NCI-H510A treated with DMSO at 0.1 percent for 48 hours (cell line): ENCODE measurements around the gene STKLD1.
"Not testable (repeated sequence)": the region's sequence is repeated elsewhere in the genome, so short reads cannot be mapped to it uniquely, and the experiment has no call there.

ENCODE experiments used
- DNase-seq: peaks from one replicate; lab custom pipeline; 2025; lab: John Stamatoyannopoulos, UW

STKLD1 gene

DNA sequence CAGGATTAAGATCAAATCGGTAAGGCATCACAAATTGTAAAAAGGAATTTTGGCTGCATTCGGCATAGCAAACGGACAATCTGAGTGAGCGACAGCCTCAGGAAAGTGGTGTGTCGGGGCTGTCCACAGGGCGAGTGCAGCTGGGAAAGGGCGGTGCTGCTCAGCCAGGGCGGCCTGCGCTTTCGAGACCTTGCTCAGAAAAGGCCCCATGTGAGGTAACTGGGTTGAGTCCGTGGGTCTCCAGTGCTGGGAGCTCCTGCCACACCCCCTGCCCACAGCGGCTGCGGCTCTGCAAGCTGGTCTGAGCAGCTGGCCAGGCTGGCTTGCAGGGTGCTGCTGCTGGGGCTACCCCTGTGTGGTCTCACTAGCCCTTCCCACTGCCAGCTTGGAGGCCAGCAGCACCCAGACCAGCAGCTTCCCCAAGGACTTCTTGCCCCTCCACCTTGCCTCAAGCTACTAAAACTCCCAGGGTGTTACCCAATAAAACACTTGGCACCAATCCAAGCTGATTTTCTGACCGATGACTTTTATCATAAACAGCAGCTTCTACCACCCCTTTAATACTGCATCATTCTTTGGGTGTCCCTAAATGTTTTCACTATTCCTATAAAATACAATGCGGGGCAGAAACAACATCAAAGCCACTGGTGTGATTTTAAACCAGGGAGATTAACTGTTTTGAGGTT, 13.7 kb upstream of the STKLD1 start:
- no peak for DNase-seq

DNA sequence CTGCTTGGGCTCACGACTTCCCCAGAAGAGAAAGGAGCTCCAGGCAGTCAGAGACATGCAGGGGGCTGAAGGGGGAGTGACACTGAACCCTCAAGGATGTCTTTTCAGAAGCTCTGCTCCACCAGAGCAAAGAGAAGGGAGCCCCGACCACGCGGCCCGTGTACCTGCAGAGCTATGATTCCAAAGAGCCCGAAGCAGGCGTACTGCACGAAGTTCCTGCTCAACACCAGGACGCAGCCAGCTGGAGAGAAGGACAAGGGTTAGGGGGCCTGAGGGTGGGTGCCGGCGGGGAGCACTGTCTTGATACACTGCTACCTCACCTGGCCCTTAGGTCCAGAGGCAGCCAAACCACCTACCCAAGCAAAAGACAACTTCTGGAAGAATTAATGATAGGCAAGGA, 9.7 kb upstream of the STKLD1 start:
- DNase-seq: no peak

- DNase-seq: no peak
These were observed 8.9 kb upstream of the STKLD1 start for GRCh38 chr9:133367221-133367620.

- DNase-seq: no peak
These were observed 8.4 kb upstream of the STKLD1 start for GRCh38 chr9:133367778-133368177.

DNA sequence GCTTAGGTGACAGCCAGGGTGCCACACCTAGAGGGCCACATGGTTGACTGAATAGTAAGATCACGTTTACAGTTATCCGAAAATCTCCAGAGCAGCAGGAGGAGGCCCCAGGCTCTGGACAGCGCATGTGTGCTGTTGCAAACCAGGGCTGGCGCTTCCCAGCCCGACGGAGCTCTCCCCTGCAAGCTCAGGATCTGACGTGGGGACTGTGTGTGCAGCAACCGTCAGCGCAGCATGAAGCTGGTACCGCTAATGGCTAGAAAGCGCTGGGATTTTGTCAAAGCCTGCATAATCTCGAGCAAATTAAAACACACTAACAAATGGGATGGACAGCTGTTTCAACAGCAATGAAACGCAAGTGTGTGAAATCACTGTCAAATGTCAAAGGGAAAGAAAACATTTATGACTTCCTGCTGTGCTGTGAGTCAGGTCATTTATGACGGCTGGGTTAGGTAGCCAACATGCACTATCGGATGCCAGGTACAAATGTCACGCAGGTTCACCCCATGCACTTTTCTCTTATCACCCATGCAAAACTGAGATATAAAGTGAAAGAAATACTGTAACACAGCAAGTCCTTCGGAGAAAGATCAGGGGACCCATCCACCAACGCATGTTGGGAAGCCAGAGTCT, 7.8 kb upstream of the STKLD1 start:
- no peak for DNase-seq

DNA sequence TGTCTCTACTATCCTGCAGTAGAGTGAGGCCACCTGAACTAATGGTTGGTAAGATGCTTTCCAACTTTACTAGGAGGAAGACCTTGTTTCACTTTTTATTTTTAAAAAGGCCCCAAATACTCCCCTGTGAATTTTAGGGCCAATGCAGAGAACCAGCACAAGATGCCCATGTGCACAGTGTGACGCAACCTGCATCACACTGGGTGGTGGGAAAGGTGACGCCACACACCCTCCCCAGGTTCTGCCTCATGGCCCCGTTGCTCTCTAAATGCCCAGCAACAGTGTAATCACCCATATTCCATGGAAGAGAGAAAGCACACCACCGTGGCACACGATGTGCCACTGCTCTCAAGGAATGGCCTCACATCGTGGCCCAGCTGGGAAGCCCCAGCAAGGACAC, 6.7 kb upstream of the STKLD1 start:
- DNase-seq: no peak

DNA sequence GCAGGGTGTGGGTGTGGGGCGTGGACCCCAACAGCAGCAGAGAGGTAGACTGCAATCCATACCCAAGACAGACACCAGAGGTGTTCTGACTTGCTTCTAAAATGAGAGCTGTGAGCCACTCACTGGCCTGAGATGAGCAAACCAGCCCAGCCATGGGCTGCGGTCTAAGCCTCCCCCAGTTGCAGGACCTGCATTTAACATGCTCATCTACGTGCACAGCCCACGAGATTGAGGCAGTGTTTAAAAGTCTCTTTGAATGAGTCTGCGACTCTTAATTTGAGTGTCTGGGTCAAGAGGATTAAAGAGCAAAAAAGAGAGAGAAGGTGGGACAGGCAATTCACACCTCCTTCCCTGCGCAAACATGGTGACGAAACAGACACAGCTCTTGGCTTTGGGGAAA, 6.2 kb upstream of the STKLD1 start:
- DNase-seq: no peak

GRCh38 chr9:133370685-133371084, 5.5 kb upstream of the STKLD1 start:
- DNase-seq: no peak

DNA sequence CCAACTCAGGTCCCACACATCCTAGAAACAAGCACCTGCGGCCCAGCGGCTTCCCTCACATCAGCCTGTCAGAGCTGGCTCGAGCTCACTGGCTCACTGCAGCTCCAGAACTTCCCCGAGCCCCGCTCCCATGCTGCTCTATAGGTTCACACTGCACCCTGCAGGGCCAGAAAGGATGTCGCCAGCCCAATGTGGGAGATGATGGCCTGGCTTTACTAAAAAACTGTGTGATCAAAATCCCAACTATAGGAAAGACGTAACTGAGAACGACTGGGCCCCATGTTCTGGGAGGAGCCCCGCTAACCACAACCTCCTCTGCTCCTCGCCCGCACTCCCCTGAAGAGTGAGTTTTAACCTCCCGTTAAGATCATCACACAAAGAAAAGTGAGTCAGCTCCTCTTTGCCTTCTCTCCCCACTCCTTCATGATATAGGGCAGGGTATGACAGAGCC, 4.9 kb upstream of the STKLD1 start:
- no peak for DNase-seq

DNA sequence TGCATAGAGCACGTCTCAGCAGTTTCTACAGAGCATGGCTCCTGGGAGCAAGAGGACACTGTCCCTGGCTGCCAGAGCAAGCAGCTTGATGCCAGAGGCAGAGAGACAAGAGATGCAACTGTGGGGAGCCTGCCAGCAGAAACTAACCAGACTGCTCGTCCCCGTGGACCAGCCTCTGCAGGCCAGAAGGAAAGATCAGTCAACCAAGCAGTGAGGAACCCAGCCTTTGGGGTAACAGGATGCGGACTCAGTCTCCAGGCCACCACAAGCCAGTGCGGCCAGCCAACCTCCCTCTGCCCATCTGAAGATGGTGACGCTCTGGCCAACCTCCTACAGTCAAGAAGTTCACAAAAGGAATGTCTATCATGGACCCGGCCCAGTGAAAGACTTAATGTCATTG, 4.0 kb upstream of the STKLD1 start:
- no peak for DNase-seq

DNA sequence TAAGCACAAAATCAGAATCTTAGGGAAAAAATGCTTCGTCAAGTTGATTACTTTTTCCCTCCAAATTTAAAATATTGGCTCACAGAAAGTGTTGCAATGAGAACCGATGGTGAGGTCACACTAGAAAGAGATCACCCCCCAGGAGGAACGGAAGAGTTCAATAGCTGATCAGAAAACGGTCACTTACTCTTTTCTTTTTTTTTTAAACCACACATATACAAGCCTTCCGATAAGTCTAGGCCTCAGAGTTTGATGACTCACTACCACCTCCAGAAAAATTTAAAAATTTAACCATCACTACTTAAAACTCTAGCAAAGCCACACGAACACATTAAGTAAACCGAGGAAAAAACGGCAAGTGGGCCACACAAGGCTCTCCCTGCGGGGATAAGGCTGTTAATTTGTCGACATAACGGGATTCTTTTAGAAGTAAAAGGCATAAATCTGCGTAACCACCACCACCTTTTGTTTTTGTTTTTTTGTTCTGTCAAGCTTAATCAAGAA, 1.5 kb upstream of the STKLD1 start:
- no peak for DNase-seq

GRCh38 chr9:133375116-133375723, 946 bp upstream of the STKLD1 start:
- no peak for DNase-seq

DNA sequence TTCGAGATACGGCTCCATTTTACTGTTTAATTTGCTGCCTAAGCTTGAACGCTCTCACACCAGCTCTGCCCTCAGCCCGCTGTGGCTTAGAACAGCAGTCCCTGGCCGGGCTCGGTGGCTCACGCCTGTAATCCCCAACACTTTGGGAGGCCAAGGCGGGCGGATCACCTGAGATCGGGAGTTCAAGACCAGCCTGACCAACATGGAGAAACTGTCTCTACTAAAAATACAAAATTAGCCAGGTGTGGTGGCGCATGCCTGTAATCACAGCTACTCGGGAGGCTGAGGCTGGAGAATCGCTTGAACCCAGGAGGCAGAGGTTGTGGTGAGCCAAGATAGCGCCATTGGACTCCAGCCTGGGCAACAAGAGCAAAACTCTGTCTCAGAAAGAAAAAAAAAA, 1.1 kb downstream of the STKLD1 start:
- not testable (repeated sequence) for DNase-seq

DNA sequence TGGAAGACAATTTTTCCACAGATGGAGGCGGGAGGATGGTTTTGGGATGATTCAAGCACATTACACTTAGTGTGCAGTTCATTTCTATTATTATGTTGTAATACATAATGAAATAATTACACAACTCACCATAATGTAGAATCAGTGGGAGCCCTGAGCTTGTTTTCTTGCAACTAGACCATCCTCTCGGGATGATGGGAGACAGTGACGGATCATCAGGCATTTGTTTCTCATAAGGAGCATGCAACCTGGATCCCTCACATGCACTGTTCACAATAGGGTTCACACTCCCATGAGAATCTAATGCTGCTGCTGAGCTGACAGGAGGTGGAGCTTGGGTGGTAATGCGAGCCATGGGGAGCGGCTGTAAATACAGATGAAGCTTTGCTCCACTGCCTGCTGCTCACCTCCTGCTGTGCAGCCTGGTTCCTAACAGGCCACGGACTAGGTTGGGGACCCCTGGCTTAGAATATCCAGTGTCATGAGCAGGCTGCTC, 1.6 kb downstream of the STKLD1 start:
- DNase-seq: peak; percentile 34

DNA sequence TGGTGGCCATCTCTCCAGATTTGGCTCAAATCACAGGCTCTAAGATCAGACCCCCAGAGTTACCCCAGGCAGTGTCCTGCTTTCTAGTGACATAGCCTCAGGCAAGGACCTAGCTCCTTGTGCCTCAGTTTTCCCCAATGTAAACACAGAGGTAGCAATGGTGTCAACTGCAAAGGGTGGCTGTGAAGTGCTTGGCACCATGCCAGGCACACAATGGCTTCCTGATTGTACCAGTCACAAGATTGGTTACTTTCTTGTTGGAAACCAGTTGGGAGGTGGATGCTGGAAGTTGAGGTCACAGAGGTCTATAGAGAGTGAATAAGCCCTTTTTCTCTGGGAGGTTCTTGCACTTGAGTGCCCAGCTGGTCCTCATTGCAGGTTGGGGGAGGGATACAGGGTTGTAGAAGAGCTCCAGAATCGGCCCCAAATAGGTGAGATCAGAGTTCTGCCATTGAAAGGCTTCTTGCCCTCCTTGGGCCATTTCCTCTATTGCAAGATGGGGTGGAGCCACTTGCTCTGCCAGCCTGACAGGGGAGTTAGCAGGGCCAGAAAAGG, 2.3 kb downstream of the STKLD1 start:
- DNase-seq: no peak

DNA sequence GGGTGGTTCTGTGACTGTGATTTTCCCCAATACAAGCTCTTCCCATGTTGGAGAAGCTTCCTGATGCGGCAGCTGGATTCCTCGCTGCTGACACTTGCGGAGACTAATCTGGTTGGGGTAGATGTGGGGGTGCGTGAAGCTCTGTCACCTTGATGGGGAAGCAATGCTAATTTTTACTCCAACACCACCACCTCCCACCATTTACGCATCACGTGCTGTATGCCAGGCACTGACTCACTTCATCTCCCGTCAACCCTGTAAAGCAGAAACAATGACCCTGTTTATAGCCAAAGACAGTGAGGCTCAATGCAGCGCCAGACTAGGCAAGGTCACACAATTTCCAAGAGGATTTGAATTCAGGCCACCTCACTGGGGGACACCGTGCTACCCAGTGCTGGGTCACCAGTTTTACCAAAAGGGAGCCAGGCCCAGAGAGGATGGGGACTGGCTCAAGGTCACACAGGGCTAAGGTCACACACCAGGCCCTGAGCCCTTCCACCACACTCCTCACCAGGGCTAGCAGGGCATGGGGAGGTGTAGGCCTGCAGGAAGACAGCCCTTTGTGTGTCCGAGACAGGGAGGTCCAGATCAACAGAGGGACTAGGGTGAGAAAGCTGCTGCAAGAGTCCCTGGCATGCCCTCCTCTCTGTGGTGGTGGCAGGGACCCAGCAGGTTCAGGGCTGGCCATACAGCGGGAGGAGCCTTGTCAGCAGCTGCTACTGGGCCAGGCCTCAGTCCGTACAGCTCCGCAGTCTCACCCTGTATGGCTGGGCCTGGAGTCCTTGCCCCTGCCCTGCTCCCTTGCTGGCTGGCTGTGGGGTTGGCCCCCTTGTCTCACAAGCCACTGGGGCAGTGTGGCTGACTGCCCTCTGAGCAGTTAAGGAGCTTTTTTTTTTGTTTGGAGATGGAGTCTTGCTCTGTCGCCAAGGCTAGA, 3.3 kb downstream of the STKLD1 start:
- no peak for DNase-seq

- DNase-seq: no peak
These were observed 4.6 kb downstream of the STKLD1 start for GRCh38 chr9:133380734-133381133.

GRCh38 chr9:133382507-133383141, 6.5 kb downstream of the STKLD1 start:
- DNase-seq: no peak

DNA sequence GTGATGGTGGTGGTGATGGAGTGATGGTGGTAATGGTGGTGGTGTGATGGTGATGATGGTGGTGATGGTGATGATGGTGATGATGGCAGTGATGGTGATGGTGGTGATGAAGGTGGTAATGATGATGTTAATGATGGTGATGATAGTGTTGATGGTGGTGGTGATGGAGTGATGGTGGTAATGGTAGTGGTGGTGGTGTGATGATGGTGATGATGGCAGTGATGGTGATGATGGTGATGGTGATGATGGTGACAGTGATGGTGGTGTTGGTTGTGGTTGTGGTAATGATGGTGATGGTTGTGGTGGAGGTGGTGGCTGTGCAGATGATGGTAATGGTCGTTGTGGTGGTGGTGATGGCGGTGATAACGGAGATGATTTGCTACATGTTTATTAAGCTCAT, 7.3 kb downstream of the STKLD1 start:
- no peak for DNase-seq

DNA sequence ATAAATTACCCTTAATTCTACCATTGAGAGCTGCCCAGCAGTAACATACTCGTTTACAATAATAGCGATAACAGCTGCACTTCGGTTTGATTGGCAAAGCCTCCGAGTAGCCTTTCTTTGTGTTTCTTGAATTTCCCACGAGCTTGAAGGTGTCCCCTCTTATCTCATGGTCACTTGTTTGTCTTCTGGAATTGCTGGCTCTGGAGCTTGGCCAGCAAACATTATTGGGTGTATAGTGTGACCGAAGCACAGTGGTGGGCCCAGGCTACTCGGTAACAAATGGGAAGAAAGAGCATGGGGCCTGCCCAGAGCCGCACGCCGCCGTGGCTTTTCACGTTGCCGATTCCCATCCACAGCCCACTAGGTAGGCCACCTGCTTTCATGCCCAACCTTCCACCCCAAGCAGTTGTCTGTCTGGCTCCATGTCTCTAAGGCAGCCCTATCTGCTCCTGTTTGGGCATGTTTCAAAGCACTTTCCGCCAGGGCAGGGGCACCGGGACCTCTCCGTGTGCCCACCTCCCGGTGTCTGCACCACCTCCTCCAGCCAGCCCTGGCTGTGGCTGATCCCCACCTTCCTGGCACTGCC, 8.7 kb downstream of the STKLD1 start:
- no peak for DNase-seq

DNA sequence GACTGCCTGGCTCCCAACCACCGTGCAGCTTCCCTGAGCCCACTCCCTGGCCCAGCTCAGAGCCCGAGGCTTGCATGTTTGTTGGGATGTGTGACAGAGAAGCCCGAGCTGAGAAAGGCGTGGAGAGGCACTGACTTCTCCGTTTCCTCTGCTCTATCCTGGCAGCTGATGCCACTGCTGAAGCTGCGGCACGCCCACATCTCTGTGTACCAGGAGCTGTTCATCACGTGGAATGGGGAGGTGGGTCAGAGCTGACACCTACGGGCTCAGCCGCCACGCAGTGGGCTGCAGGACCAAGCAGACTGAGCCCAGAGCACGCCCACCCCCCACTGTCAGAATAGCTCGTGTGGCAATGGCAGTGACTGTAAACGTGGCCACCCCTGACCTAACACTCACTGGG, 9.3 kb downstream of the STKLD1 start:
- DNase-seq: no peak
